Fibroblast of peridontal ligament (primary cell): Measurements from ENCODE around the gene SOWAHA.
"Not testable (repeated sequence)": the region's sequence is repeated elsewhere in the genome, so short reads cannot be mapped to it uniquely, and the experiment has no call there.

Source experiments
- DNase-seq: peaks from one replicate; pipeline ENCODE4 v3.0.0-alpha.2; 2010; ENCODE audit errors: extremely low read depth

Gene SOWAHA

DNA sequence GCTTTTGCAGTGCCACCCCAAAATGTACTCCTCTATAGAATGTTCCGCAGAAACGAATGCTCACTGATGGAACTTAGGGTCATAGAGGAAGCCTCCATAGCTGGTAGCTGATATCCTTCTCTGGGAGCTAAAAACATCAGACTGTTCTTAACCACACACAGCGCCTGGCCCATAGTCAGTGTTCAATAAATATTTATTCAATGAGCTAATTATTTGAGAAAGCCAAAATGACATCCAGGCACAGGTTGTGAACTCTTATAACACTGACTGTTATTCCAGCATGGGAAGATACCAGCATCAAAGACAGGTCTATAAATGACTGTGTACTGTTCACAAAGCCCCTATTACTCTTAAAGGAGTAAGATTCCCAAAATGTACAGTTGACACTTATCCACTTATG, 40.2 kb downstream of the SOWAHA start:
- no peak for DNase-seq

DNA sequence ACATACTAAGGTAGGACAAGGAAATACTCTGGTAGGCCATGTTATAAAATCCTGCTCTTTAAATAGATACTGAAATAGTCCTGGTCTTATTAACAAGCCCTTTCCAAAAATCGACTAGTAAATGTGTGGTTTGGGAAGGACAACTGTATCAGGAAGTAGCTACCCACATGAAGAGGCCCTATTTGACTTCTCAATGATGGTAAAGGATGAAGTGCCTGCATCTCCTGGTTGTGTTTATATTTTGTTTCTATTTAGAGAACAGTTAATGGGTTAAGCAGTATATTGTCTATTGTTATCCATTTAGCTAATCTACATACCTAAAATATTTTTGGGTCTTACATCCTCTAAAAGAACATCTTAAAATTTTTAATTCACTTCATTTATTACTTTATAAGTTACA, 40.7 kb downstream of the SOWAHA start:
- DNase-seq = no peak

DNA sequence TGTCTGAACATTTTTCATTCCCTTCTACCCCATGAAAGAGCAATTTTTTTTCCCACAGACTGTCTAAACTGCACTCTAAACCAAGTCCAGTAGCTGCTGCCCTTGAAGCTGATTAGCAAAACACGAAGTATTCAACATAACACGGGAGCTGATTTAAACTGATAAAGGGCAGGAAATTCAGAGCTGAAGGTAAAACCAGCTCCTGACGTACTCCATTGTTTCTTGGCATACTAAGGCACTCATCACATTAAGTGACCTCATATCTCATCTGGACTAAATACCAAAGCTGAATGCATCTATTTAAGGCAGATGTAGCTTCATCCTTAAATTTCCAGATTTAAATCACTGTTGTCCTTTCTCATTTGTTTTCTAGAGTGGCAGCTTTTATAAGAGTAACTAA, 41.2 kb downstream of the SOWAHA start:
- no peak for DNase-seq

DNA sequence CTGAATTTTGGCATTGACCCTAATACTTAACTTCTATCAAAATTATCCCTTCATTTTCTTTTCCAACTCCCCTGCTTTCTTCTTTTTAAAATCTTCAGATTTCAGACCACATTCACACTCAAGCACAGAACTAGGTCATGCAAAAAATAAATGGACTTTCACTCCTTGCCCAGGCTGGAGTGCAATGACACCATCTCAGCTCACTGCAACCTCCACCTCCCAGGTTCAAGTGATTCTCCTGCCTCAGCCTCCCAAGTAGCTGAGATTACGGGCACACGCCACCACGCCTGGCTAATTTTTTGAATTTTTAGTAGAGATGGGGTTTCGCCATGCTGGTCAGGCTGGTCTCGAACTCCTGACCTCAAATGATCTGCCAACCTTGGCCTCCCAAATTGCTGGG, 41.9 kb downstream of the SOWAHA start:
- not testable (repeated sequence) for DNase-seq

DNA sequence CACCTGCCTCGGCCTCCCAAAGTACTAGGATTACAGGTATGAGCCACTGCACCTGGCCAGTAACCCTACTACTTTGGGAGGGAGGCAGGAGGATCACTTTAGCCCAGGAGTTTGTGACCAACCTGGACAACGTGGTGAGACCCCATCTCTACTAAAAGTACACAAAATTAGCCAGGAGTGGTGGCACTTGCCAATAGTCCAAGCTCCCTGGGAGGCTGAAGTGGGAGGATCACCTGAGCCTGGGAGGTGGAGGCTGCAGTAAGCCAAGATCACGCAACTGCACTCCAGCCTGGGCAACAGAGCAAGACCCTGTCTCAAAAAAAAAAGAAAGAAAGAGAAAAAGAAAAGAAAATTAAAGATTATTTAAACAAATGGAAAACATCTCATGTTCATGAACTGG, 42.9 kb downstream of the SOWAHA start:
- no peak for DNase-seq

DNA sequence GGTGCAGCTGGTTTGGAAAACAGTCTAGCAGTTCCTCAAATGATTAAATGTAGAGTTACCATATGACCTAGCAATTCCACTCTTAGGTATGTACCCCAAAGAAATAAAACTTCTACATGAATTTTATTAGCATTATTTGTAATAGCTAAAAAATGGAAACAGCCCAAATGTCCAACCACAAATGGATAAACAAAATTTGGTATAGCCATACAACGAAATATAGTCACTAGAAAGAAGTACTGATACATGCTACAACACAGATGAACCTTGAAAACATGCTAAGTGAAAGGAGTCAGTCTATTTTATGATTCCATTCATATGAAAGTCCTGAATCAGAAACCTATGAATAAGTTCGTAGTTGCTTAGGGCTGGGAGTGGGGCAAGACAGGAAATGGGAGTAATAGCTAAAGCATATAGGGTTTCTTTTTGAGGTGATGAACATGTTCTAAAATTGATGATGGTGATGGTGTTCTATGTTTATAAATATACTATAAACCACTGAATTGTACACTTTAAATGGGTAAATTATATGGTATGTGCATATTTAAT, 46.9 kb downstream of the SOWAHA start:
- no peak for DNase-seq

DNA sequence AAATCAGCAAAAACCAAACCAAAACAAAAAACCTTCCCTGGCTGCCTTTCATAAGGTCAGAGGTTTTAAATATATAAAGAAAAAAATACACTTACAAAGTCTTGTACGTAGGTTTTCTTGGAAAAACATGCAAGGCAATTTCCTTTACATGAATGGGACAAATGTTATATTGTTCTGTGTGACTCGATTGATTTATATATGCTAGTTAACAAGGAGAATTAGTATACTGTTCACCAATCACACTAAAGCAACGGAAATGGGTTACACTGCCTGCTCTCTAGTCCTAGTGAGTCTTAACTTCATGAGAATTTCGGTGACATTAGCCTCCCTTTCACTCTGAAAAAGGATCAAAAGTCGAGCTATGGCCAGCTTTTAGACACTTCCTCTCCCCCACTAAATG, 47.6 kb downstream of the SOWAHA start:
- DNase-seq = no peak

DNA sequence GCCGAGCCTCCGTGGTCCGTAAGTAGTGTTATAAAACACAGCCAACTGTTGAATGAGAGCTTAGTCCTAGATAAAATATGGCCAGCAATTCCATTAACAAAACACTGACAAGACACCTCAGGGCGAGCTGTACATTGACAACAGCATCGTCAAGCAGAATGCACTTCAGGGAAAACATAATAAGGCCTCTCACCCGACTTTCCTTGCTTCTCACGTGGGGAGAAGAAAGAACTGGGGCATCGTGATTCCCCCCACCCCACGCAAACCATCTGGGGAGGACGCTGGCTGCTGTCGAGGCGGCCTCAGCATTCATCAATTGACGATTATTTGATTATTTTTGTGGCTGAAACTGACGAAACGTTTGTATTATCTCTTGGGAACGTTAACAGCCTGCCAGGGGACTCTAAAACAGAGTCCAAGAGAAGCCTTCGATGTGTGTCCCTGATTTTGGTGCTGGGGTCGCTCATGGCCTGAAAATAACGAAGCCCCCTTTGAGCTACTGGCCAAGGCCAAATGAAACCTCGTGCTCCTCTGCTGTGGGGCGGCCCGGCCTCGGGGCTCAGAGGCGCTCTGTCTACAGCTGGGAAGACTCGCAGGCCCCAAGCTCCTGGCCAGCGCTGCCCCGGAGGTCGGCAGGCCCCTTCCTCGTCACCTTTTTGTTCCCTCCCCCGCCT, 52.7 kb downstream of the SOWAHA start:
- DNase-seq = no peak
